ENCODE data around the gene SURF2. TPM values are rescaled to one million over a fixed set of nuclear protein-coding genes. Genes with fewer than 3 reads are reported as not detected.

SURF2 gene
- total RNA-seq, 2 donors from 2014 or later: 16.4 to 57.6 TPM

- DNase-seq (ENCODE audit: low spot score): no peak
- Histone ChIP-seq H3K4me3 (no peak overlapping the region), H3K9me3 (no peaks in the 10 kb centered on the region), H3K27me3 (replicated peaks; ENCODE audit: insufficient read depth) (no peaks in the 10 kb centered on the region), H3K36me3 (peaks cover 0 to 3% of the 10 kb centered on the region in 2 donors), H3K27ac (no peak overlapping the region), H3K4me1 (replicated peaks) (no peaks in the 10 kb centered on the region)
- intact Hi-C loops (cut with DNase I): no loop called here
- TF ChIP-seq POLR2A (IDR thresholded peaks at IDR 0.05): no peak
- no peak for TF ChIP-seq POLR2AphosphoS5 (IDR thresholded peaks at IDR 0.05)
- 76% methylated on average over 6 of the region's 7 CpGs for WGBS
Measured at GRCh38 chr9:133402689-133403088, 46.3 kb downstream of the SURF2 start.

- WGBS: 68% methylated on average over 16 of the region's 16 CpGs
- intact Hi-C loops (cut with DNase I): no loop called here
- no peak overlapping the region for H3K27ac ChIP-seq
- H3K4me3 ChIP-seq: no peak overlapping the region
- H3K9me3 ChIP-seq: no peaks in the 10 kb centered on the region
- H3K36me3 ChIP-seq: peaks cover 0 to 3% of the 10 kb centered on the region in 2 donors
- H3K4me1 ChIP-seq (replicated peaks): no peaks in the 10 kb centered on the region
- H3K27me3 ChIP-seq (replicated peaks; ENCODE audit: insufficient read depth): no peaks in the 10 kb centered on the region
- TF ChIP-seq POLR2AphosphoS5 (IDR thresholded peaks at IDR 0.05) (peak; percentile 38), CTCF (IDR thresholded peaks at IDR 0.05) (peak; percentile 11 to 74 (median 64)), POLR2A (IDR thresholded peaks at IDR 0.05) (no peak)
- peak; percentile 51 for DNase-seq (ENCODE audit: low spot score)
Measured at GRCh38 chr9:133403766-133404453, 47.6 kb downstream of the SURF2 start.

- no peak for DNase-seq (ENCODE audit: low spot score)
- Histone ChIP-seq H3K9me3 (no peaks in the 10 kb centered on the region), H3K27me3 (replicated peaks; ENCODE audit: insufficient read depth) (no peaks in the 10 kb centered on the region), H3K27ac (no peak overlapping the region), H3K4me3 (no peak overlapping the region), H3K36me3 (peaks cover 0 to 3% of the 10 kb centered on the region in 2 donors), H3K4me1 (replicated peaks) (no peaks in the 10 kb centered on the region)
- TF ChIP-seq CTCF (IDR thresholded peaks at IDR 0.05) (no peak), POLR2A (IDR thresholded peaks at IDR 0.05) (no peak), POLR2AphosphoS5 (IDR thresholded peaks at IDR 0.05) (no peak)
- intact Hi-C loops (cut with DNase I): no loop called here
- 82% methylated on average over 12 of the region's 12 CpGs for WGBS
Measured at GRCh38 chr9:133404454-133405002, 48.2 kb downstream of the SURF2 start.

GRCh38 chr9:133405508-133406438 is 49.4 kb downstream of the SURF2 start:
- no peak overlapping the region for H3K27ac ChIP-seq
- H3K9me3 ChIP-seq: no peaks in the 10 kb centered on the region
- no peak for DNase-seq (ENCODE audit: low spot score)
- H3K36me3 ChIP-seq: peaks cover 3 to 11% of the 10 kb centered on the region in 2 donors
- no peaks in the 10 kb centered on the region for H3K4me1 ChIP-seq (replicated peaks)
- WGBS: 78% methylated on average over 19 of the region's 19 CpGs
- no peak for TF ChIP-seq CTCF (IDR thresholded peaks at IDR 0.05)
- TF ChIP-seq POLR2AphosphoS5 (IDR thresholded peaks at IDR 0.05): no peak
- TF ChIP-seq POLR2A (IDR thresholded peaks at IDR 0.05): no peak
- intact Hi-C loops (cut with DNase I): no loop called here
- no peaks in the 10 kb centered on the region for H3K27me3 ChIP-seq (replicated peaks; ENCODE audit: insufficient read depth)
- no peak overlapping the region for H3K4me3 ChIP-seq
